Large intestine (tissue), 12 donors: ENCODE data around the gene NEO1. TPM values are rescaled to one million over a fixed set of nuclear protein-coding genes. Genes with fewer than 3 reads are reported as not detected.

ENCODE experiments used
- DNase-seq, 2 donors: peaks; one replicate each; pipeline versions ENCODE4 v3.0.0 to v3.0.0-alpha.2; 2013
- H3K27ac ChIP-seq: one replicate; pipeline ENCODE4 v1.5.1; 2013; ENCODE audit warnings: low read length
- H3K27me3 ChIP-seq: 2 replicates; pipeline ENCODE4 v1.6.1; 2013; ENCODE audit warnings: low read length; ENCODE audit not compliant: control insufficient read depth, insufficient read depth
- H3K36me3 ChIP-seq: 2 replicates; pipeline ENCODE4 v1.6.1; 2013; ENCODE audit warnings: low read length; ENCODE audit not compliant: control insufficient read depth, insufficient read depth
- H3K4me1 ChIP-seq: one replicate; pipeline ENCODE4 v1.6.1; 2013; ENCODE audit warnings: low read length; ENCODE audit not compliant: control insufficient read depth, insufficient read depth
- H3K4me3 ChIP-seq: one replicate; pipeline ENCODE4 v1.5.1; 2013; ENCODE audit warnings: low read length
- H3K9me3 ChIP-seq: one replicate; pipeline ENCODE4 v1.6.1; 2013; ENCODE audit warnings: mild to moderate bottlenecking, low read depth, low read length, moderate library complexity; ENCODE audit not compliant: control insufficient read depth
- WGBS: methylation state at CpG from one replicate; pipeline ENCODE4 v1.1.5; 2013; ENCODE audit warnings: low lambda C conversion rate; ENCODE audit not compliant: insufficient coverage; 5-methylcytosine and 5-hydroxymethylcytosine counted together
- long read RNA-seq, 11 donors: transcript quantifications; one replicate each; lab custom pipeline, GENCODE V29; 2026
- polyA plus RNA-seq: library from polyadenylated mRNA; unstranded; fragments of 120-200 nt; gene quantifications from one replicate; pipeline ENCODE4 v1.2.1, GENCODE V29; 2013

NEO1 gene, protein sequence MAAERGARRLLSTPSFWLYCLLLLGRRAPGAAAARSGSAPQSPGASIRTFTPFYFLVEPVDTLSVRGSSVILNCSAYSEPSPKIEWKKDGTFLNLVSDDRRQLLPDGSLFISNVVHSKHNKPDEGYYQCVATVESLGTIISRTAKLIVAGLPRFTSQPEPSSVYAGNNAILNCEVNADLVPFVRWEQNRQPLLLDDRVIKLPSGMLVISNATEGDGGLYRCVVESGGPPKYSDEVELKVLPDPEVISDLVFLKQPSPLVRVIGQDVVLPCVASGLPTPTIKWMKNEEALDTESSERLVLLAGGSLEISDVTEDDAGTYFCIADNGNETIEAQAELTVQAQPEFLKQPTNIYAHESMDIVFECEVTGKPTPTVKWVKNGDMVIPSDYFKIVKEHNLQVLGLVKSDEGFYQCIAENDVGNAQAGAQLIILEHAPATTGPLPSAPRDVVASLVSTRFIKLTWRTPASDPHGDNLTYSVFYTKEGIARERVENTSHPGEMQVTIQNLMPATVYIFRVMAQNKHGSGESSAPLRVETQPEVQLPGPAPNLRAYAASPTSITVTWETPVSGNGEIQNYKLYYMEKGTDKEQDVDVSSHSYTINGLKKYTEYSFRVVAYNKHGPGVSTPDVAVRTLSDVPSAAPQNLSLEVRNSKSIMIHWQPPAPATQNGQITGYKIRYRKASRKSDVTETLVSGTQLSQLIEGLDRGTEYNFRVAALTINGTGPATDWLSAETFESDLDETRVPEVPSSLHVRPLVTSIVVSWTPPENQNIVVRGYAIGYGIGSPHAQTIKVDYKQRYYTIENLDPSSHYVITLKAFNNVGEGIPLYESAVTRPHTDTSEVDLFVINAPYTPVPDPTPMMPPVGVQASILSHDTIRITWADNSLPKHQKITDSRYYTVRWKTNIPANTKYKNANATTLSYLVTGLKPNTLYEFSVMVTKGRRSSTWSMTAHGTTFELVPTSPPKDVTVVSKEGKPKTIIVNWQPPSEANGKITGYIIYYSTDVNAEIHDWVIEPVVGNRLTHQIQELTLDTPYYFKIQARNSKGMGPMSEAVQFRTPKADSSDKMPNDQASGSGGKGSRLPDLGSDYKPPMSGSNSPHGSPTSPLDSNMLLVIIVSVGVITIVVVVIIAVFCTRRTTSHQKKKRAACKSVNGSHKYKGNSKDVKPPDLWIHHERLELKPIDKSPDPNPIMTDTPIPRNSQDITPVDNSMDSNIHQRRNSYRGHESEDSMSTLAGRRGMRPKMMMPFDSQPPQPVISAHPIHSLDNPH (N-terminal part only)
- 135 TPM for polyA plus RNA-seq
- long read RNA-seq, donor 1, full-length matches to known transcripts = 2 of 2 reads
- long read RNA-seq, donor 1, partial matches to known transcripts = 0 of 2 reads
- long read RNA-seq, donor 1, other reads (novel, unspliced or antisense) = 0 of 2 reads
- long read RNA-seq, donor 2, partial matches to known transcripts = 26 of 29 reads
- long read RNA-seq, donor 2, other reads (novel, unspliced or antisense) = 0 of 29 reads
- long read RNA-seq, donor 3 = 0 reads
- long read RNA-seq, donor 4, partial matches to known transcripts = 0 of 1 reads
- long read RNA-seq, donor 4, other reads (novel, unspliced or antisense) = 0 of 1 reads
- long read RNA-seq, donor 5, partial matches to known transcripts = 13 of 13 reads
- long read RNA-seq, donor 5, other reads (novel, unspliced or antisense) = 0 of 13 reads
- long read RNA-seq, donor 6, partial matches to known transcripts = 46 of 50 reads
- long read RNA-seq, donor 6, other reads (novel, unspliced or antisense) = 0 of 50 reads
- long read RNA-seq, donor 7 = 0 reads
- long read RNA-seq, donor 8, partial matches to known transcripts = 64 of 65 reads
- long read RNA-seq, donor 8, other reads (novel, unspliced or antisense) = 0 of 65 reads
- long read RNA-seq, donor 9 = 0 reads
- long read RNA-seq, donor 10, partial matches to known transcripts = 16 of 18 reads
- long read RNA-seq, donor 10, other reads (novel, unspliced or antisense) = 0 of 18 reads
- long read RNA-seq, donor 11, partial matches to known transcripts = 12 of 20 reads
- long read RNA-seq, donor 11, other reads (novel, unspliced or antisense) = 6 of 20 reads

DNA sequence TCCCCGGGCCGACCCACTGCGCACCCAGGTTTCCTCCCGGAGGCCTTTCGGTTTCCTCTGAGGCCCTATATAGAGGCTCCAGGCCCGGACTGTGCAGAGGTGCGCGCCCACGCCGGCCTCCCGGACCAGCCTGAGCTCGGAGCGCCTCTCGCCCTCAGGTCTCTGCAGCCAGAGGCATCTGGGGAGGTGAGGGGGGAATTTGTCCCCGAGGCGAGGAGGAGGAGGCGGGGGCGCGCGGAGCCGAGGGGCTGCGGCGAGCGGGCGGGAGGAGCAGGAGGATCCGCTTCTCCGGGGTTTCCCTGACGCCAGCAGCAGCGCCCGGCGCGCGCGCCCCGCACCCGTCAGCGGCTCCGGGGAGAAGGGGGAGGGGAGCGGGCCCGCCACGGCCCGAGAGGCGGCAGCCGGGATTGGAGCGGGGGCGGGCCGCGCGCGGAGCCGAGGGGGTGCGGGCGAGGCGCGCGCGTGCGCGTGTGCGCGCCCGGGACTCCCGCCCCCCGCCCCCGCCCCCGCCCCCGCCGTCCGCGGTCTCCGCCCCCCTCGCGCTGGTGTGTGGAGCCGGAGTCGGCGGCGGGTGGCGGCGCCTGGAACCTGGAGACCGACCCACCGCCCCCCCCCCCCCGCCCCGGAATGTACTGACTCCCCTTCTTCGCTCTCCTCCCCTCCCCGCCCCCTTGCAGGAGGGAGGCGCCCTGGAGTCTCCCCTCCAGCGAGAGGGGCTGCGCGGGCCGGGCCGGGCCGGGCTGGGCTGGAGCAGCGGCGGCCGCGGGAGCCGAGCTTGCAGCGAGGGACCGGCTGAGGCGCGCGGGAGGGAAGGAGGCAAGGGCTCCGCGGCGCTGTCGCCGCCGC is at the start of gene NEO1:
TSS of gene NEO1 (plus strand) at position 657 of the 846 bp plus-strand sequence. CDS start 213 bp downstream, outside the sequence.
- Histone ChIP-seq H3K4me1 (peaks cover 11% of the 10 kb centered on the region), H3K27me3 (no peaks in the 10 kb centered on the region)
- WGBS = no CpG with 5 or more reads among the region's 108 CpGs

DNA sequence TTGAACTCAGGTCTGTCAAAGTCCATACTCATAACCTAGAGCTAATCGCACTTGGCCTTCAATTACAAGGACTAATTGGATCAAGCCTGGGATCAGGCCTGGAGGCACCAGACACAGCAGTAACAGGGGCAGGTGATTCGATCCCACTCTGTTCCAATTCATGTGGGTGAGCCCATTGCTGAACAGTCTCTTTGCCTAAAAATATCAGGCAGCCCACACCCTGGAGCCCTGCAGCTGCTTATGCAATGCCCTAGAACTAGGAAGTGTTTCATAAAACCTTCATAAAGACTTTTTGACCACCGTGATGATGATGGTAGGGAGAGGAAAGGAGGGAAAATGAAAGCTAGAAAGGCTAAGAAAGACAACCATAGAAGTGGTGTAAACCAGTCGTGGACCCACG is 47.8 kb upstream of the NEO1 start:
- Histone ChIP-seq H3K4me1 (peaks cover 8% of the 10 kb centered on the region), H3K27ac (no peak overlapping the region), H3K27me3 (no peaks in the 10 kb centered on the region), H3K4me3 (no peak overlapping the region), H3K36me3 (no peaks in the 10 kb centered on the region), H3K9me3 (no peaks in the 10 kb centered on the region)
- no peak for DNase-seq
- WGBS = no CpG with 5 or more reads among the region's 5 CpGs

More for the DNA sequence above, at the start of gene NEO1:
- Histone ChIP-seq H3K9me3 (no peaks in the 10 kb centered on the region), H3K27ac (peak within 1 kb of the TSS; percentile 99), H3K4me3 (peak within 1 kb of the TSS; percentile 89), H3K36me3 (no peaks in the 10 kb centered on the region)
- peak; percentile 90 to 96 for DNase-seq

DNA sequence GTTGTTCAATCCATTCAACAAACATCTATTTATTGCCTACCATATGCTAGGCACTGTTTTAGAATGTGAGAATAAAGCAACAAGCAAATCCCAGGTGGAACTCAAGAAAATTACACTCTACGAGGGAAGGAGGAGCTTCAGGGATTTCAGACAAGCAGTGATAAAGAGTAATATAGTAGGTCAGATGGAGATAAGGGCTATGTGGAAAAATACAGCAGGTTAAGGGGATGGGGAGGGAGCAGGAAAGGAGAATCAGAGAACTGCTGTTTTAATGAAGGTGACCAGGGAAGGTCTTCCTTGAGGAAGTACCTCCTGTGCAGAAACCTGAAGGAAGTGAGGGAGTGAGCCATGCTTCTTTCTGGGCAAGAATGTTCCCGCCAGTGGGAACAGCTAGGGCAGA is 47.2 kb upstream of the NEO1 start:
- WGBS = no CpG with 5 or more reads among the region's 2 CpGs
- Histone ChIP-seq H3K27me3 (no peaks in the 10 kb centered on the region), H3K36me3 (no peaks in the 10 kb centered on the region), H3K27ac (peak overlapping the region; percentile 45), H3K4me3 (no peak overlapping the region), H3K4me1 (peaks cover 8% of the 10 kb centered on the region), H3K9me3 (no peaks in the 10 kb centered on the region)
- DNase-seq = peak in 1 of 2 donors; percentile 45

DNA sequence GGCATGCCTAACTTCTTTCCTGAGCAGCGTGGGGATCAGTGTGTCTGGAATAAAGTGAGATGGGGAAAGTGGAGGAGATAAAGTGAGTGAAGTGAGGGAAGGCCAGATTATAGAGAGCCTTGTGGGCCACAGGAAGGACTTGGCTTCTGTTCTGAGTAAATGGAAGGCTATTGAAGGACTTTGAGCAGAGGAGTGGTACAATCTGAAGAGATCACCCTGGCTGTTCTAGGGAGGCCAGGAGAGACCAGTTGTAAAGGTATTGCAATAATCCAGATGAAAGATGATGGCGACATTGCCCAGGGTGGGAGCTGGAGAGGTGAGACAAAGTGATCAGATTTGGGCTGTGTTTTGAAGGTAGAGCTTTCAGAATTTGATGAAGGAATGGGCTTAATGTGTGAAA is 46.8 kb upstream of the NEO1 start:
- H3K27me3 ChIP-seq = no peaks in the 10 kb centered on the region
- no peaks in the 10 kb centered on the region for H3K9me3 ChIP-seq
- peak; percentile 40 to 66 for DNase-seq
- peak overlapping the region; percentile 45 for H3K27ac ChIP-seq
- no CpG with 5 or more reads among the region's 2 CpGs for WGBS
- H3K4me1 ChIP-seq = peaks cover 8% of the 10 kb centered on the region
- H3K4me3 ChIP-seq = no peak overlapping the region
- no peaks in the 10 kb centered on the region for H3K36me3 ChIP-seq

DNA sequence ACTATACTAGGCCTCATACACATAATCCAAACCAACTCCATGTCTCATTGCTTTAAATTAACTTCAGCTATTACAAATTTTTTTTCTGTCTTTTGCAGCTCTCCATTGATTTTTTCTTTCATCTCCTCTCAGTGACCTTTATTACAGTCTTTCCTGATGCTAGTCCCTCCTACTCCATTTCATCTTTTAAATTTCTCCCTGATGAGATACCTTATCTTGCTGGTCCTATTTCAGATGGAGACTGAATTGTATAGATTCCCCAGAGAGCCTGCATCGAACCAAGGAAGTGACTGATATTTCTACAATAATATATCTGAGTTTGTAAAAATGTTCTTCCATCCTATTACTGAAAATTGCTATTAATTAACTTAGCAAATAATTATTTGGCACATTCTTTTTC is 45.7 kb upstream of the NEO1 start:
- DNase-seq = no peak
- Histone ChIP-seq H3K36me3 (no peaks in the 10 kb centered on the region), H3K4me3 (no peak overlapping the region), H3K27me3 (no peaks in the 10 kb centered on the region), H3K4me1 (peaks cover 8% of the 10 kb centered on the region), H3K27ac (no peak overlapping the region), H3K9me3 (no peaks in the 10 kb centered on the region)
- no CpG with 5 or more reads among the region's 1 CpG for WGBS

DNA sequence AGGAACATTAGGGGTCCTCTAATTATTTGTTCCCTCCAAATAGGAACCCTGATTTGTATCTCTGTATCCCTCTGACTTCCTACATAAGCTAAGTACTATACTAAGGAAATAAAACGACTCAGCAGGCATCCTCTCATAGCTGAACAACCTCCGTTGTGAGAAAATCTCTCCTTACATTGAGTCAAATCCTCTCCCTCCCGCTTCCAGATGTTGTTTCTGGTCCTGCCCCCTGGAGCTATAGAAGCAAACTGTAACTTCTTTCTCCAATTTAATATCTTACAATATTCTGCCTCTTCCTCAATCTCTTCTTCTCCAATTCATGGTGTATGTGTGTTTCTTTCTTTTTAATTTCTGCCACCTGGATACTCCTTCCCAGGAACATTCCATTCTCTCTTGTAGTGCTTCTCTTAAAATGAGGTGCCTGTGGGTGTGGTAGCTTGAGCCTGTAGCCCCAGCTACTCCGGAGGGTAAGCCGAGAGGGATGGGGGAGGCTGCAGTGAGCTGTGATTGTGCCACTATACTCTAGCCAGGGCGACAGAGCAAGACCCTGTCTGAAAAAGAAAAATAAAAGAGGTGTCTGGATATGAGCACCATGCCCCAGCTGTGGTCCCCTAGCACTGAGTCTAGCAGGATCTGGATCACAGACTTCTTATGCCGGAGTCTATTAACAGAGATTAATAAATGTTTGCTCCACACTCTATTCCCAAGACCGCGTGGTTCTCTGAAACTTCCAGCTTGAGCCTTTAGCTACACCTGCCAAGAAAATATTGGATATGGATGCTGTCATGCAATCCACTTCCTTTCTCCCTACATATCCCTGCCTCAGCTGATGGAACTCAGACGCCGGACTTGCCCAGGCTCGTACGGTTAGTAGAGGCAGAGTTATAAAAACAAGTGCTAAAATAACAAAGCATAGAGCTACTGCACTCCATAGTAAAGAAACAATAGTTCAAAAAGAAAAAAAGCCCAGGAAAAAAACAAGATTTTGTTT is 42.9 kb upstream of the NEO1 start:
- Histone ChIP-seq H3K36me3 (no peaks in the 10 kb centered on the region), H3K27me3 (no peaks in the 10 kb centered on the region), H3K27ac (no peak overlapping the region), H3K4me3 (no peak overlapping the region), H3K9me3 (no peaks in the 10 kb centered on the region), H3K4me1 (peaks cover 8% of the 10 kb centered on the region)
- 83% methylated on average over 2 of the region's 13 CpGs for WGBS
- DNase-seq = no peak

DNA sequence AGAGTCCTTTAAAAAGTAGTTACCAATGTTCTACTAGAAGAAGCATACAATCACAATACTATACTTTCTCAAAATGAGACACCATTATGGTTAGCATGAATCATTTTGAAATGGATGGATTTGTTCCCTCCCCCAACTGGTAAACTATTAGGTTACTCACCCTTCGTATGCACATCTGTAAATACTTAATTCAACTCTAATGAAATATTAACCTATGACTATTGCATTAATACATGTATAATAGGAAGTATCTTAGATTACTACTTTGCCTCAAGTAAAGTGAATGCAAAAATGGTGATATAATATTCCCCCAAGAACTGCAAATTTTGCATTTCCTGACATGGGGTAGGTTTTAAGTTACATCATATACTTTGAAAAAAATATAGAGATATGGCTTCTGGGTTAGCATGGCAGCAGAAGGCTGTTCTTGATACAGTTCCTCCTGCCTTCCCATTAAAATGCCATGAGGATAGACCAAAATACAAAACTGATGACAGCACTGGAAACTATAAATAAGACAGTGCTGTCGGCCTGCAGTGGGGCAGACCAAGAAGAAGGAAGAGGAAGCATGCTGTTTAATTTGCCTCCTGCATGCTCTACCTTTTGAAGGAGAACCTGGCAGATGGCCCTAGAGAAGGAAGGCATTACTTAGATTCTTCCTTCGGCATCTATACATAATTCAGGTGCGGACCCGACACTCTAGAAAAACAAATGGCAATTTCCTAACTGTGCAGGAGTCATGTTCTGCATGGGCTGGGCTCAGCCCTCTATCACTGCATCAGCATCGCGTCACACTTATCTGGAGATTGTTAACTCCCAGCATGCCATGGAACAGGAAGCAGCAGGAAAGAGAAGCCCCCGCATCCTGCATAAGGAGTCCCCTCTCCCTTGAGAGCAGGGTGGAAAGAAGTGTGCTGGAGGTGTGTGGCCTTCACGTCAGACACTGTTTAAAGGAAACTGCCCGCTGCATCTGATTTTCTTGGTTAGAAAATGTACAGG is 41.8 kb upstream of the NEO1 start:
- DNase-seq = no peak
- Histone ChIP-seq H3K4me1 (no peaks in the 10 kb centered on the region), H3K36me3 (no peaks in the 10 kb centered on the region), H3K9me3 (no peaks in the 10 kb centered on the region), H3K27me3 (no peaks in the 10 kb centered on the region), H3K27ac (no peak overlapping the region), H3K4me3 (no peak overlapping the region)
- WGBS = no CpG with 5 or more reads among the region's 10 CpGs
